Heart right ventricle (tissue), 16 donors: ENCODE data around the gene TBC1D12. TPM values are rescaled to one million over a fixed set of nuclear protein-coding genes. Genes with fewer than 3 reads are reported as not detected.
"Not testable (repeated sequence)": the region's sequence is repeated elsewhere in the genome, so short reads cannot be mapped to it uniquely, and the experiment has no call there.

Experiments
- ATAC-seq, 8 donors: fragments of 200-7000 bp; cut with Tn5 transposase; one replicate each; pipeline ENCODE4 v1.9.1; 2020; ENCODE audit warnings: mild to moderate bottlenecking in 8 of 8, moderate library complexity in 8 of 8, moderate number of reproducible peaks in 1 of 8
- DNase-seq, 2 donors: peaks; one replicate each; pipeline ENCODE4 v3.0.0-alpha.2; 2020
- H3K27ac ChIP-seq, 10 donors: fragments of 200-600 bp; sonication (generic) in 2 of 10; one replicate each; pipeline versions ENCODE4 v1.5.0 to v1.8.0; 2020 to 2022; ENCODE audit warnings: mild to moderate bottlenecking in 3 of 10
- H3K27me3 ChIP-seq, 7 donors: fragments of 200-600 bp; one replicate each; pipeline ENCODE4 v1.8.0; 2021 to 2022; ENCODE audit warnings: mild to moderate bottlenecking in 2 of 7
- H3K36me3 ChIP-seq, 9 donors: fragments of 200-600 bp; sonication (generic) in 1 of 9; one replicate each; pipeline versions ENCODE4 v1.5.0 to v1.8.0; 2020 to 2022; ENCODE audit warnings: mild to moderate bottlenecking in 2 of 9
- H3K4me1 ChIP-seq, 9 donors: fragments of 200-600 bp; sonication (generic) in 1 of 9; one replicate each; pipeline versions ENCODE4 v1.5.0 to v1.8.0; 2020 to 2022; ENCODE audit warnings: mild to moderate bottlenecking in 4 of 9
- H3K4me3 ChIP-seq, 10 donors: fragments of 200-600 bp; sonication (generic) in 2 of 10; one replicate each; pipeline versions ENCODE4 v1.5.0 to v1.8.0; 2020 to 2022; ENCODE audit warnings: mild to moderate bottlenecking in 7 of 10, moderate library complexity in 2 of 10
- H3K9me3 ChIP-seq, 11 donors: fragments of 200-600 bp in 10 of 11; sonication (generic) in 2 of 11; one replicate each; pipeline versions ENCODE4 v1.5.0 to v1.8.0; 2013 to 2022; ENCODE audit warnings: mild to moderate bottlenecking in 2 of 11, control low read depth in 1 of 11, moderate library complexity in 1 of 11
- CTCF ChIP-seq, 9 donors: fragments of 200-600 bp; sonication (generic) in 2 of 9; IDR thresholded peaks; one replicate each; pipeline versions ENCODE4 v1.5.0 to v1.8.0; 2021 to 2022; ENCODE audit warnings: antibody characterized with exemption in 9 of 9, mild to moderate bottlenecking in 5 of 9, moderate library complexity in 1 of 9
- WGBS, 2 donors: extraction: QIAGEN DNeasy Blood & Tissue Kit; methylation state at CpG; one replicate each; pipeline ENCODE4 v1.1.7; 2013; ENCODE audit warnings: inconsistent platforms in 1 of 2; 5-methylcytosine and 5-hydroxymethylcytosine counted together
- intact Hi-C, 10 donors: fragments of 100-400 bp; cut with DNase I; formaldehyde crosslinking; loops; one replicate each; pipeline versions ENCODE4 v1.11.1 to v1.14.2; 2022
- polyA plus RNA-seq, 2 donors: library from polyadenylated mRNA; stranded (reverse); fragments of 200-250 nt; gene quantifications; one replicate each; pipeline ENCODE4 v1.2.3, GENCODE V29; 2013
- total RNA-seq, 10 donors: library from RNA; stranded (reverse); fragmentation: NEBNext Ultra II Directional in 3 of 10; extraction: Animal tissue kit (Norgen Biotek cat#: 25700) in 3 of 10; gene quantifications; one replicate each; pipeline versions ENCODE4 v1.2.1 to v1.2.4, GENCODE V29; 2021 to 2023
- donor health status: Arrhythmogenic right ventricular cardiomyopathy.
- donor health status: ischemic (EF 13 %, LVEDD 7.1; RV severe dilation, severe dysfunction).
- donor health status: healthy with polysubstance abuse.
- donor health status: DM: no; HTN: yes; CAD: no.
- donor health status: DM: no; HTN: no; CAD: no.
- donor health status: ischemic (EF 25% LVEDD 6.9; RV normal size, moderate dysfunction).
- donor health status: ischemic (EF 25% LVEDD 5.7; RV mildly dilated, moderate dysfunction).
- donor health status: healthy.
- donor health status: DM: yes; HTN: yes; CAD: no.
- donor health status: Ischemic cardiomyopathy.
- donor health status: ischemic (EF 35%, LVEDD 5.7; RV mildly dilated, moderate dysfunction).
- donor health status: nonischemic (EF 11% LVEDD 7.7; RV severe dilation, severe dysfunction).
- donor health status: DM: yes; HTN: yes; CAD: no.
- donor health status: PGD.
- donor health status: ischemic (EF 29% LVEDD 5.4; RV normal size, mild dysfunction).
- donor health status: nonischemic (EF 23%, LVEDD 6.1; RV moderate dilation, normal function).

TBC1D12 gene
- total and polyA plus RNA-seq, 12 donors = 3.7 to 22.9 (median 5.0) TPM

GRCh38 chr10:94546049-94546900 lies 143.9 kb downstream of the TBC1D12 start:
- no peaks in the 10 kb centered on the region for H3K9me3 ChIP-seq
- H3K27ac ChIP-seq = peak overlapping the region in 4 of 10 donors; percentile 11 to 83 (median 68)
- no peaks in the 10 kb centered on the region for H3K36me3 ChIP-seq
- peak overlapping the region; percentile 53 to 89 (median 70) for H3K4me3 ChIP-seq
- 3% methylated on average over 25 of the region's 25 CpGs for WGBS, 2 donors
- no peak for DNase-seq
- no peak for TF ChIP-seq CTCF (IDR thresholded peaks at IDR 0.05)
- peaks cover 0 to 17% (median 0%) of the 10 kb centered on the region in 7 donors for H3K27me3 ChIP-seq
- ATAC-seq = peak in 3 of 8 donors; percentile 10 to 37 (median 31)
- H3K4me1 ChIP-seq = peaks cover 0 to 23% (median 16%) of the 10 kb centered on the region in 9 donors
- intact Hi-C loops = no loop called here

GRCh38 chr10:94546901-94547185 lies 144.5 kb downstream of the TBC1D12 start:
- Histone ChIP-seq H3K36me3 (no peaks in the 10 kb centered on the region), H3K27ac (no peak overlapping the region), H3K4me1 (peaks cover 0 to 23% (median 16%) of the 10 kb centered on the region in 9 donors), H3K9me3 (no peaks in the 10 kb centered on the region), H3K4me3 (peak overlapping the region in 2 of 10 donors; percentile 85 to 89), H3K27me3 (peaks cover 0 to 17% (median 0%) of the 10 kb centered on the region in 7 donors)
- ATAC-seq = no peak
- 64 to 71% methylated on average over 1 of the region's 1 CpG for WGBS, 2 donors
- DNase-seq = no peak
- TF ChIP-seq CTCF (IDR thresholded peaks at IDR 0.05) = no peak
- intact Hi-C loops = no loop called here

GRCh38 chr10:94549221-94549620 lies 146.9 kb downstream of the TBC1D12 start:
- no peak for ATAC-seq
- intact Hi-C loops = no loop called here

GRCh38 chr10:94567714-94568307 lies 165.5 kb downstream of the TBC1D12 start:
- ATAC-seq, H3K9me3 ChIP-seq, intact Hi-C loops: not testable (repeated sequence)

More at GRCh38 chr10:94549221-94549620, 146.9 kb downstream of the TBC1D12 start:
- Histone ChIP-seq H3K36me3 (no peaks in the 10 kb centered on the region), H3K4me1 (peaks cover 0 to 21% (median 16%) of the 10 kb centered on the region in 9 donors), H3K27me3 (peaks cover 0 to 17% (median 0%) of the 10 kb centered on the region in 7 donors), H3K27ac (no peak overlapping the region), H3K9me3 (no peaks in the 10 kb centered on the region), H3K4me3 (no peak overlapping the region)
- no peak for TF ChIP-seq CTCF (IDR thresholded peaks at IDR 0.05)
- no peak for DNase-seq

GRCh38 chr10:94571081-94571480 lies 168.7 kb downstream of the TBC1D12 start:
- H3K36me3 ChIP-seq = peaks cover 0 to 24% (median 0%) of the 10 kb centered on the region in 9 donors
- no peak overlapping the region for H3K27ac ChIP-seq
- no peaks in the 10 kb centered on the region for H3K27me3 ChIP-seq
- ATAC-seq = no peak
- TF ChIP-seq CTCF (IDR thresholded peaks at IDR 0.05) = no peak
- H3K4me3 ChIP-seq = no peak overlapping the region
- H3K4me1 ChIP-seq = no peaks in the 10 kb centered on the region
- H3K9me3 ChIP-seq = no peaks in the 10 kb centered on the region
- intact Hi-C loops = no loop called here
- no peak for DNase-seq

More at GRCh38 chr10:94567714-94568307, 165.5 kb downstream of the TBC1D12 start:
- 94% methylated on average over 13 of the region's 13 CpGs for WGBS, 2 donors
- H3K27ac ChIP-seq, H3K27me3 ChIP-seq, H3K4me1 ChIP-seq, DNase-seq, H3K4me3 ChIP-seq: not testable (repeated sequence)
- peaks cover 0 to 15% (median 0%) of the 10 kb centered on the region in 9 donors for H3K36me3 ChIP-seq
